Stimulated activated CD4-positive, alpha-beta T cell treated with anti-CD3 and anti-CD28 coated beads, Interleukin-15, amount 100 ng/mL, for 48 hours (primary cell): Measurements from ENCODE around the gene FDCSP.
"Not testable (repeated sequence)": the region's sequence is repeated elsewhere in the genome, so short reads cannot be mapped to it uniquely, and the experiment has no call there.

Experiments
- DNase-seq, 2 donors: peaks; one replicate each; pipeline ENCODE4 v3.0.0-alpha.2; 2020; ENCODE audit warnings: low read depth in 2 of 2

FDCSP gene

DNA sequence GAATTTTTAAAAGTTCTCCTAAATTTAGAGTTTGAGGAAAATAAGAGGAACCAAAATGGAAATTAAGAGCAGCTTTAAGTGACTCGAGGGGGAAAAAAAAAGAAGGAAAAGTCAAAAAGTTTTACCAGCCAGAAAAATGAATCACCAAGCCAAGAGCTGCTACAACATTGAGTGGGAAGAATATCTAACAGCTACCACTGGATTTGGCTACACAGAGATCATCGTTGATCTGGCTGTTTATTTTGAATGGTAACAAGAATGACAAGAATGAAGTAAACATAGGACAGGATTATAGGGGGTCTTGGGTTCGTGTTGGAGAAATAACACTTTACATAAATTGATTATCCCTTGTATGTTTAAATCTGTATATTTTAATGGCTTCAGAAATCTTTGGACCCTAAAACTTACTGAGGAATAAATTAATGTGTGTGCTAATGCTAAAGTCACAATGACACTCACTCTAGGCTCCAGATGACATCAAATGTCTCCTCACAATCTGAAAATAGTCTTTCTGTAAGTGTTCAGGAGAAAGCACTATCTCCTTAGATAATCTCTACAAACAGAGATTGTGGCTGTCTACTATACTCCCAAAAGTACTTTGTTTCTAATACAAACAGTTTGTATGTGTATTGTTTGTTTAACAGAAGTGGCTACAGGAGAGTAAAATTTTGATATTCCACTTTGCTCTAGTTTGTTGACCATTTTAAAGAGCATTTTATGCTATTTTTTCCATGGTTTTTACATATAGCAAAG is 13.4 kb downstream of the FDCSP start:
- DNase-seq, result no peak

DNA sequence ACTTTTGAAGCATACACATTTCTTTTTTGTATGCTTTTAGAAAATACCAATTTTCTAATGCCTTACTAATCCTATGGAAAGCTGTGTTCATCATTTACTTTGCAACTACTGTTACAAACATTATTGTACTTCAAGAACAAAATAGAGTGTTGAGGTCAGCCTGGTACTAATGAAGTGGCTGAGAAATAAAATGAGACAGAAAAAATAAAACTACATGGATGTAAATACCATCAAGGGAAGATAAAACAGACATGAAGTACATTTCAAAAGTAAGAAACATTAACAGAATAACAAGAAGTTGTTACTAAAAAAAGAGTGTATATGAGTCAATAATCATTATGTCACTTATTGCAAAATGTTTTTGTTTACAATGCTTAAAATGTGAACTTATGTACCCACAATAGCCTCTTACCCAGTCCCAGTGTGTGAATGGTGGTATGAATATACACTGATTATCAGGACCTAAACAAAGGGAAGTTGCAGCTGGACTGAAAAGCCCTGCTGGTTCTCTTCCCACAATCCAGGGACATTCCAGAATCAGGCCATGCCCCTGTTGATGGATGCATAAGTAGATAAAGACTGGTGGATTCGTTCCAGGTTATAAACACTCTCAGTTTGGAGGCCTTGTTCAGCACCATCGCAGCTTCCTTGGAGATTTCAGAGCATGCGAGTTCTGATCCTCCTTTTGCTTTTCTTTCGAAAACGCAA is 14.1 kb downstream of the FDCSP start:
- DNase-seq, result no peak

DNA sequence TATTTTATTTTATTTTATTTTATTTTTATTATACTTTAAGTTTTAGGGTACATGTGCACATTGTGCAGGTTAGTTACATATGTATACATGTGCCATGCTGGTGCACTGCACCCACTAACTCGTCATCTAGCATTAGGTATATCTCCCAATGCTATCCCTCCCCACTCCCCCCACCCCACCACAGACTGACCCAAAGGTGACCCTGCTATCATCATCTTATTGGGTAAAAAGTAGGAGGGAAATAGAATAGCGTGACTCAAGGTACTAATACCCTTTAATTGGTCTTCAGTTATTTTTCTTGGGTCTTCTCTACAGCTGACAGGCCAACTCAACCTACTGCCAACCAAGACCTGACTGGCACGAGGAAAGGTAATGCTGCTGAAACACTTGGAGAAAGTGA is 16.4 kb downstream of the FDCSP start, which contains the start of gene CSN3:
Gene CSN3, plus strand, starts transcription at position 301 of the 400 bp plus-strand sequence. CDS start 2,223 bp downstream, outside the sequence.
- DNase-seq, result not testable (repeated sequence)

DNA sequence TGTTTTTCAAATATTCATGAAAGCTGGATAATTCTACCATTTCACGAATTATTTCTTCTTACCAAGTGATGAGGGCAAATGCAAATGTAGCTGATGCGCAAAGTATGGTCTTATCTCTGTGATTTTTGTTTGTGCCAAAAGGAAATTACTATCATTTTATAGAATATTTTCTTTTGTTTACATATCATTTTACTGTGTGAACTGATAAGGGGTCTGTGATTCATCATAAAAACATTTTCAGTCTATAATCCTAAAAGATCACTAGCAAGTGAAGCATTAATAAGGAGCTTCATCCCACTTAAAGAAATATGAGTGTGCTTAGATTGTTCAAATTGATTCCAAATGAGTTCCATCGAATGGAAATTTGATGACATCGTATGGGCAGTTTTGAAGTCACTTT is 17.2 kb downstream of the FDCSP start:
- no peak for DNase-seq

DNA sequence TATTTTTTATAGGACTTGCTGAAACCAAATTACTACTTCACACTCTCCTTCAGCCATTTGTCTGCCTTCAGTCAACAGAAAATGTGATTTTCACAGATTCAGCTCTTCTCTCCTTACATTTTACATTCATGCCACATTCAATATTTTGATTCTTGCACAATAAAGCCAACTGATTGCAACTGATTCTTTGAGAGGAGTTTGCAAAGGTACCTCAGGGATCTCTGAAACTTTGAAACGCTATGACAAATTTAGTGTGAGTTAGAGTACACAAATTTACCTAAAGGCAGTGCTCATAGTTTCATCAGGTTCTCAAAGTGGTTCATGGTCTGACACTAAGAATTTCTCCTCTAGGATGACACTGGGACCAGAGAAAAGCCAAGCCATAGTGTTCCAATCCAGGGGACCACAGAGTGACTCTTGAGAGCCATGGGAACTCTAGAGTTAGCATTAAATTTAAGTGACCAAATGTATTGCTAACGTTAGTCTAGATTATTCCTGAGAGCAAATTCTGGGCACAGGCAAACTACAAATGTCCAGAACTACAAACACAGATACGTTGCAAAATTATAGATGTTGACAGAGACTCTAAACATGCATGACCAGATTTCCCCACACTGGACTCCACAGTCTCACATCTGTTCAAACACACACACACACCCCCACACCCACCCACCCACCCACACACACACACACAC is 25.5 kb downstream of the FDCSP start:
- DNase-seq, result no peak

DNA sequence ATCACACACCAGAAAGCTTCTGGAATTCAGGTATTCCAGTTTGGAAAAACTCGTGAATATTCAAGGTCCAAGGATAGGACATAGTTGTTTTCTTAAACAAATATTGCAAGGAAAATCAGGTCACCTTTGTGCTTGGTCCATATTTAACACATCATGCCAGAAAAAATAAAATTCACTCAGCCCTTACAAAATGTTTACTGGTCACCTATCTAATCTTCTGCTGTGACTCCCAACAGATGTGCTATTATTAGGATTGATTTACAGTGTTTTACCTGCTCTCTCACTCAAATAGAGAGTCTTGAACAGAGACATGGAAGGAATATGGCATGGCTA is 26.0 kb downstream of the FDCSP start:
- DNase-seq, result no peak

DNA sequence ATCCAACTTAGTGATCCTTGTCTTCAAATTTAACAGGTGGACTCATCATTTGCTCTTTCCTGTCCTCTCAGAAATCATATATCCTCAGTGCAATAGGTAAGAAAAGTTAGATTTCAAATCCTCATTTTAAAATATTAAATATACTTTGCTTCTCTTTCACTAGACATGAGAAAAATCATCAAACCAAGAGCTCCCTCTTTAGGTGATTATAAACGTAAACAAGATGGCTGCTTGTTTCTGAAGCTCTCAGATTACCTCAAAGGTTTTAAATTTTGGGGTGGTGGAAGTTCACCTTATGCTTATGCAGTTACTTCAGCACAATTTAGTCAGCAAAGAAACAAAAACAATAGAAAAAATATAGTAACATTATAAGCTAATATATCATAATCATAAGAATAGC is 43.8 kb downstream of the FDCSP start:
- DNase-seq, result no peak

DNA sequence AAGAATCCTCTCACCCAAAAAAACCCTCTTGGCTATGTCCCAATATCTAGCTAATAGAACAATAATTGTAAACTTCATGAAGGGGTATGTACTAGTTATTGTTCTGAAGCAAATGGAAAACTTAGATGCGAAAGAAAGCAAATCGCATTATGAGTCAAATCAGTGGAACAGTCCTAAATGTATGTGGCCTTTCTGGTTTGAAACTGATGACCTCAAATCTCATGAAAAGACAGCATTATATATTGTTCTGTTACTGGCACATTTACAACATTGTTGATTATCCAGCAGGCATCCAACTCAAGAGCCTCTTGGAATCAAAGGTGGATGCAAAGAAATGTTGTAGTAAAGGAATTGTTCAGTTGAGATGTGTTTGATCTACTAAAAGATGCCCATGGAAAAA is 51.2 kb downstream of the FDCSP start:
- no peak for DNase-seq

DNA sequence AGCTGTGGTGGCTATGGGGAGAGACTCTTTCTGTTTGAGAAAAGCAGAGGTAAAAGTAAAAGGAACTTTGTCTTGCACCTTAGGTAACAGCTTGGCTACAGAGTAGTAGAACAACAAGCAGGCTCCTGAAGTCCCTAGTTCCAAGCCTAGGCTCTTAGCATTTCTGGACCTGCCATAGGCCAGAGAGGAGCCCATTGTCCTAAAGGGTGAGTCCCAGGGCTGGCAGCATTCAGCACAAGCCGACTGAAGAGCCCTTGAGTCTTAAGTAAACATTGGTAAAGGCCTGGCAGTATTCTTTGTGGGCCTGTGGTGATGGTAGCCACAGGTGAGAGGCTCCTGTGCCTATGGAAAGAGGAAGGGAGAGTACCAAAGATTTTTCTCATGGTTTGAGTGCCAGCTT is 54.6 kb downstream of the FDCSP start:
- no peak for DNase-seq
